HG03521 (cell line): ENCODE data around the gene PLEK2.
A peak's percentile ranks its signal among the peaks of the same experiment; 100 is the strongest.
"Not testable (repeated sequence)": the region's sequence is repeated elsewhere in the genome, so short reads cannot be mapped to it uniquely, and the experiment has no call there.

ENCODE experiments used
- ATAC-seq: cut with Tn5 transposase; IDR thresholded peaks from one replicate; pipeline ENCODE4 v1.9.1; 2021; ENCODE audit warnings: mild to moderate bottlenecking, moderate library complexity; ENCODE audit not compliant: unreplicated experiment

Gene PLEK2

GRCh38 chr14:67429510-67430205 is 17.7 kb upstream of the PLEK2 start:
- no peak for ATAC-seq

DNA sequence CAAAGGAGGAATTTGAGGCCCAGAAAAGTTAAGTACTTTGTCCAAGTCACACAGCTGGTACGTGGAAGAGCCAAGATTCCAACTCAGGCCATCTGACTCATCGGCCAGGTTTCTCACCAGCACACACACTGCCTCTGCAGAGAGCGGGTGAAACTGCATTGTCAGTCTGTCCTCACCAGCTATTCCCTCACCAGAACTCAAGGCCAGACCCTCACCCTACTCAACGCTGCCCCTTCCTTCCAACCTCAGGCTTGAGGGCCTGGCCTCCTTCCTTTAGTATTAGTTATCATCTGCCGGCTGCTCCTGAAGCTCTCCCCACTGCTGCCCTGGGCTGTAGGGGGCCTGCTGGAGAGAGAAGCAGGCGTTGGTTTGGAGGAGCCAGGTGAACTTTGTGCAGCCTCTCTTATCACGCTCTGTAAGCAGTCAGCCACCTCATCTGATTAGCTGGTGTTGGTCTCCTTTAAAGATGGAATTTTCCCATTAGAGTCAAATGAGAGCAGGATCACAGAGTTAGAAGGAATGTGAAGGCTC is 16.6 kb upstream of the PLEK2 start:
- ATAC-seq = no peak

DNA sequence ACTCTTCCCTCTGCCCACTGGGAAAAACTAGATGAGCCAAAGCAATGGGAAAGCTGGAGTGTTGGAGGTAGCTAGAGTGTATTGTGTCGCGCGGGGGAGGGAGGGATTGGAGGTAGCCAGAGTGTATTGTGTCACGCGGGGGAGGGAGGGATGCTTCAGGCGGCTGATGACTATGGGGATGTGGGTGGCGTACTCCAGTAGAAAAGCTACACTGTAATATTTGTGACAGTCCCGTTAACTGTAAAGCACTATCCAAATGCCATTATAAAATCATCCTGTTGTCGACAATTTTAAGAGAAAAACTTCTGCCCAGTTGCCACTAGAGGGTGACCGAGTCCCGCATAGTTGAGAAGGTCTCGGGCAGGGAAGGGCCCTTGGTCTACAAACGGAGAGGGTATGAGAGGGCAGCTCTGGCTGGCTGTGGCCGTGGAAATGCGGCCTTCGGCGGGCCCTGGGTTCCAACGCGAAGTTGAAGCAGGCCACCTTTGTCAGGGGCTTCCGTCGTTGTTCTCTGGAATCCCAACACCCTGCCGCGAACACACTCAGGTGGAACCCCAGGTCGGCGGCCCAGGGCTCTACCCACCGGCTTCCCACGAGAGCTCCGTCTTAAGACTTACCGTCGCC is 15.1 kb upstream of the PLEK2 start:
- ATAC-seq = peak; percentile 61

GRCh38 chr14:67426161-67426560 is 14.2 kb upstream of the PLEK2 start:
- ATAC-seq = no peak

- no peak for ATAC-seq
These were observed 13.6 kb upstream of the PLEK2 start for GRCh38 chr14:67425608-67426007.

- no peak for ATAC-seq
These were observed 12.6 kb upstream of the PLEK2 start for GRCh38 chr14:67424539-67424938.

- ATAC-seq = no peak
These were observed 11.5 kb upstream of the PLEK2 start for GRCh38 chr14:67423424-67423823.

GRCh38 chr14:67421356-67422224 is 9.6 kb upstream of the PLEK2 start:
- ATAC-seq = no peak

DNA sequence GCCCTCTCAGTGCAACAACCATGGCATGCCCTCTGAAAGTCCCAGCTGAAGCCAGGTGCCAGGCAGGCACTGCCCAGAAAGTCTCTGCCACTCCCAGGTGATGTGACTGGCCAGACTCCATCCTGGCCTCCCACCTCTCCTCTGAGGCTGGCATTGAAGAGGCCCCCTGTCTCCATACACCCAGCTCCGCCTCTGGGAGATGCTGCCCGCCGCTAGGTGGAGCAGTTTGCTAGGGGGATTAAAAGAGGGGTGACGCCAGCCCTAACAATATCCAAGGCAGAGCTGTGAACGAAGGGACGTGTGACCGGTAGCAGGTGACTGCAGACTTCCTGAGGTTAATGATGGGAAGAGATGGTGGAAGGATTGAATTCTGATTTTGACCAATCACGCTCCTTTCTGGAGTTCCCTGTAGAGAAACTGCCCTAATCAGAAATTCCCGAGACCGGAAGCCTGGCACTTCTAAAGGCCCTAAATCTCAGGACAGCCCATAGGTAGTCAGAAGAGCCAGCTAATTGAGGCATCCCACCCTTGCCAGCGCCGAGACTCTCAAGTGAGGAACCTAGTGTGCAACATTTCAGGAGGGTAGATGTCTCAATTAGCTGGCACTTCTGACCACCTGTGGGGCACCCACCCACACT is 8.3 kb upstream of the PLEK2 start:
- no peak for ATAC-seq

DNA sequence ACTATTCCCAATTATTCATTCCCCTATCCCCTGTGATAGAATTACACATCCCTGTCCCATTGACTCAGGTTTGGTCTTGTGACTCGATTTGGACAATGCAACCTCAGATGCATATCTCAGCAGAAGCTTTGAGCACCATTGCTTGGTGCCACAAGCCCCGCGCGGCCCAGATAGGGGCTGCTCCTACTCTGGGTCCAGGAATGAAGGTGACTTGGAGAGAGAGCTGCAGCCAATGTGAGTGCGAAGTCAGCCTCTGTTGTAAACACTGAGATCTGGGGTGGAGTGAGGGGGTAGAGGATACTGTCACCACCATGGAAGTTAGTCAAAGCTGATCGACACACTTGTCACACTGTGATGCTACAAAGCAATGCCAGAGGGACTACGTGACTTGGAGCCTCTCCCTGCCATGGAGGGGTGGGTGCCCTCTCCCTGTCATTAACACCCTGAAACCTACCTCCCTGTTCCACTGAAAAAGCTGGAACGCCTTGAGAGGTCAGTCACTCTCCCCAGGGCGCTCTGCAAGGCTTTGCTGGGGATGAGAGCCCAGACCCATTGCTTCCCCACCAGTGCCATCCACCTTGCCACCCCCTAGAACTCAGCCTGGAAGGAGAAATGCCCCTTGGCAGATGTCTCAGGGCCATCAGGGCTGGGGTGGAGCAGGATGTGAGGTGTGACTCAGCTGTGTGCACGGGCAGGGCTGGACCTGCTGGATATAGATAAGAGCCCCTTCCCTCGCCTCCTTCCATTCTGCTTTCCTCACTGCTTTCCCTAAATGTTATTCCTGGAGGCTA is 6.6 kb upstream of the PLEK2 start:
- no peak for ATAC-seq

- ATAC-seq = no peak
These were observed 5.7 kb upstream of the PLEK2 start for GRCh38 chr14:67417633-67418032.

DNA sequence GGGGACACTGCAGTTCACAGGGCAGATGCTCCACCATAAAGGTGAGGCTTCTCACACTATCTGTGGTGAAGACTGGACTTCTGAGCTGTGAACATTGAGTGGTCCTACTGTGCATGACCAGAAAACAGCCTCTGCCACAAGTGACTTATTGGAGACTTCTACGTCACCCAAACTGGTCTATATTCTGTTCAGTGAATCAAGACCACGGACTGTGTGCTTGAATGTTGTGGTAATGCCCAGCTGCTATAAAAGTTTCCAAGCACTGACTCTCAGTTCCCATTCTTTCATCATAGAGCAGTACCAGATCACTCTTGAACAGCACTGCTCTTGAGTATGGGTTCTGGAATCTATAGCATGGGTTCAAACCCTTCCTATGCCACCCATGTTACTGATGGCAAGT is 4.8 kb upstream of the PLEK2 start:
- no peak for ATAC-seq

- no peak for ATAC-seq
These were observed 4.1 kb upstream of the PLEK2 start for GRCh38 chr14:67416085-67416484.

DNA sequence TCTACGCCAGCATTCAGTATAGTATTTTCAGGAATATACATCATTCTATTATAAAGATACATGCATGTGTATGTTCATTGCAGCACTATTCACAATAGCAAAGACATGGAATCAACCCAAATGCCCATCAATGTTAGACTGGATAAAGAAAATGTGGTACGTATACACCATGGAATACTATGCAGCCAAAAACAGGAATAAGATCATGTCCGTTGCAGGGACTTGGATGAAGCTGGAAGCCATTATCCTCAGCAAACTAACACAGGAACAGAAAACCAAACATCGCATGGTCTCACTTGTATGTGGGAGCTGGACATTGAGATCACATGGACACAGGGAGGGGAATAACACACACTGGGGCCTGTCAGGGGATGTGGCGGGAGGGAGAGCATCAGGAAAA is 3.6 kb upstream of the PLEK2 start:
- ATAC-seq = not testable (repeated sequence)

DNA sequence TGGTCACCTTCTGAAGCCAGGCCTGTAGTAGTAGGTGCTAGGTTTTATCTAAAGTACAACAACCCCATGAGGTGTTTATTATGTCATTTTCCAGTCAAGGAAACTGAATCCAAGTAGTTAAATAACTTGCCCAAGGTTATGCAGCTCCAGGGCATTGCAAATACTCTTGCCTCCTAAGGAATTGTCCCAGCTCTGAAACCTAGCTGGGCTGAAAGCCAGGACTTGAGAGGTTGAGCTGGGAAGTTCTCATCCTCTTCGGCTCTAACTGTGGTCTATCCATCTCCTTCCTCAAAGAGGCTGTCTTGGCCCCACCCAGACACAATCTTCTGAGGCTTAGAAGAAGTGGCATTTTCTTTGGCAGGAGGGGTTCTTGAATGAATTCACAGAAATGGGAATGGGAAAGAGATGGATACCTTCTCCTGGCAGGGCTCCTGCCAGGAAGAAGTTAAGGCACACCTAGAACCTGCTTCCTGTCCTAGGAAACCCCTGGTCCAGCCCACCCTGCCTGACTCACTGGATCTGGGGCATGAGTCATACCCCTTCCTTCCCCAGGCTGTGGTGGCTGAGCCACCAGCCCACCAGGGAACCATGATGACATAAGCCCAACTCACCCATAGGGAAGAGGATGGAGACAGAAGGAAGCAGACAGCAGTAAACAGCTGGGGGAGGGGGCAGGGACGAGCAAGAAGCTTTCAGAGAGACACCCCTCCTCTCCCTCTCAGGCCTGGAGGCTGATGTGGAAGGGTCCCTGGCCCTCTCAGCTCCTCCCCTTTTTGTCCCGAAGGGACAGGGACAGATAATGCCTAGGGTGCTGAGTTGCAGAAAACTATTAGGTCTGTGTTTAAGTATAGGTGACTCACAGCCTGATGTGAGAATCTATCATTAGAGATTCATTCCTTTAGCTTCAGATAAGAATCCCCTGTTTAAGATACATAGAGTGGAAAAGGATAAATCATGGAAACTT is 2.1 kb upstream of the PLEK2 start:
- ATAC-seq = no peak

GRCh38 chr14:67411370-67411769 is 595 bp downstream of the PLEK2 start:
- ATAC-seq = no peak

DNA sequence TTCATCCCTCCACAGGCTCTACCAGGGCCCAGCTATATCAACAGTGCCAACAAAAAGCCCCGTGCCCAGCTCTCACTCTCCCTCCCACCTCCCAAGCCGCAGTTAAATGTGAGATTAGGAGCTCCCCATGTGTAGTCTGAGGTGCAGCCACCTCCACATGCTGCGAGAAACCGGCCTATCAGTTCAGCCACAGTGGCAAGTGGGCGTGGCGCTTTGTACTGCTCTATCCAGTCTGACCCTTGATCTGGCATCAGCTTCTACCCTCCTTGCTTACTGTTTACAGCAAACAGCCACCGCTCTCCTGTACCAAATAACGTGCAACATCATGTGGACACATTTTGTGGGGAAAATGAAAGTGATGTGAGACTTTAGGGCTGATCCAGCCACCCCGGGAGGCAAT is 1.7 kb downstream of the PLEK2 start:
- no peak for ATAC-seq

DNA sequence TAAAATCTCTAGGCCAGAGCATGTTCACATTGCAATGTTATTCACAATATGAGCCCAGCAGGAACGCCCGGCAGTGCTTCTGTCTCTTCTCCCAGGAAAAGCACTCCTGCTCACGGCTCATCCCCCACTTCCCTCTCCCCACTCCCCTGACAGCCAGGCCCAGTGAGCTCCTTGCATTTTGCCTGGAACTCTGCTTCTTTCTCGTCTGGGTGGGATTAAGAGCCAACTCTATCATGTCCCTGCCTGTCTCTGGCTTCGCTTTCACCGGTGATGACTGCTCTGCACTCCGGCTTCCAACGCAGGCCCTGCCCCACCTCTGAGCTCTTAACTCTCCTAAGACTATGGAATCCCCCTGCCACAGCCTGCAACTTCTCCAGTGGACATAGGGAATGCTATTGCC is 2.5 kb downstream of the PLEK2 start:
- no peak for ATAC-seq

DNA sequence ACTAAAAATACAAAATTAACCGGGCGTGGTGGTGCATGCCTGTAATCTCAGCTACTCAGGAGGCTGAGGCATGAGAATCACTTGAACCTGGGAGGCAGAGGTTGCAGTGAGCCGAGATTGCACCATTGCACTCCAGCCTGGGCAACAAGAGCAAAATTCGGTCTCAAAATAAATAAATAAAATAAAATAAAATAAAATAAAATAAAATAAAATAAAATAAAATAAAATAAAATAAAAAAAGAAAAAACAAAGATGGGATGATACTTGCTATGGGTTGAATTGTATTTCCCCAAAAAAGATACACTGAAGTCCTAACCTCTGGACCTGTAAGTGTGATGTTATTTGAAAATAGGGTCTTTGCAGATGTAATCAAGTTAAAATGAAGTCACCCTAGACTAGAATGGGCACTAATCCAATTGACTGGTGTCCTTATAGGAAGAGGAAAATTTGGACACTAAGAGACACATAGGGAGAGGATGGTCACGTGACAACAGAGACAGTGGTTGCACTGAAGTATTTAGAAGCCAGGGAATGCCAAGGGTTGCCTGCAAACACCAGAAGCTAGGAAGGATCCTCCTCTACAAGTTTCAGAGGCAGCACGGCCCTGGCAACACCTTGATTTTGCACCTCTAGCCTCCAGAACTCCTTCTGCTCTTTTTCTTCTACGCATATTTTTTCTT is 3.7 kb downstream of the PLEK2 start:
- not testable (repeated sequence) for ATAC-seq
